ENCODE measurements around the gene ERP27.

DNA sequence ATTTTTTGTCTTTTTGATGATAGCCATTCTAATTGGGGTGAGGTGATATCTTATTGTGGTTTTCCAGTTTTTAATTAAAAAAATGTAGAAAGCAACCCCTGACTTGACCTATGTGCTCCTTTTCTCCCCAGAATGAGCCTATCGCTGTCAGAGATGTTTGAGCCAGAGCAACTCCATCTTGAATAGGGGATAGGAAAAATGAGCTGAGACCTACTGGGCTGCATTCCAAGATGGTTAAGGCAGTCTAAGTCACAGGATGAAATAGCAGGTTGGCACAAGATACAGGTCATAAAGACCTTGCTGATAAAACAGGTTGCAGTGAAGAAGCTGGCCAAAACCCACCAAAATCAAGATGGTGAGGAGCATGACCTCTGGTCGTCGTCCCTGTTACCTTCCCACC lies 13.8 kb downstream of the ERP27 start:
- TF ChIP-seq, protein P1, sequence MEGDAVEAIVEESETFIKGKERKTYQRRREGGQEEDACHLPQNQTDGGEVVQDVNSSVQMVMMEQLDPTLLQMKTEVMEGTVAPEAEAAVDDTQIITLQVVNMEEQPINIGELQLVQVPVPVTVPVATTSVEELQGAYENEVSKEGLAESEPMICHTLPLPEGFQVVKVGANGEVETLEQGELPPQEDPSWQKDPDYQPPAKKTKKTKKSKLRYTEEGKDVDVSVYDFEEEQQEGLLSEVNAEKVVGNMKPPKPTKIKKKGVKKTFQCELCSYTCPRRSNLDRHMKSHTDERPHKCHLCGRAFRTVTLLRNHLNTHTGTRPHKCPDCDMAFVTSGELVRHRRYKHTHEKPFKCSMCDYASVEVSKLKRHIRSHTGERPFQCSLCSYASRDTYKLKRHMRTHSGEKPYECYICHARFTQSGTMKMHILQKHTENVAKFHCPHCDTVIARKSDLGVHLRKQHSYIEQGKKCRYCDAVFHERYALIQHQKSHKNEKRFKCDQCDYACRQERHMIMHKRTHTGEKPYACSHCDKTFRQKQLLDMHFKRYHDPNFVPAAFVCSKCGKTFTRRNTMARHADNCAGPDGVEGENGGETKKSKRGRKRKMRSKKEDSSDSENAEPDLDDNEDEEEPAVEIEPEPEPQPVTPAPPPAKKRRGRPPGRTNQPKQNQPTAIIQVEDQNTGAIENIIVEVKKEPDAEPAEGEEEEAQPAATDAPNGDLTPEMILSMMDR (IDR thresholded peaks at IDR 0.05), result no peak
- TF ChIP-seq POLR2A (IDR thresholded peaks at IDR 0.05) (no peak), POLR2AphosphoS5 (IDR thresholded peaks at IDR 0.05) (no peak)

Measured in stomach (tissue), 4 donors.